CD14-positive monocyte (primary cell): ENCODE data around the gene ZBED1. TPM values are rescaled to one million over a fixed set of nuclear protein-coding genes. Genes with fewer than 3 reads are reported as not detected.
"Not testable (repeated sequence)": the region's sequence is repeated elsewhere in the genome, so short reads cannot be mapped to it uniquely, and the experiment has no call there.

ENCODE experiments used
- DNase-seq, 3 donors: peaks; one replicate each; pipeline ENCODE4 v3.0.0-alpha.2; 2011 to 2022
- H2AFZ ChIP-seq: 2 replicates; pipeline ENCODE4 v1.6.0; 2012; ENCODE audit warnings: mild to moderate bottlenecking, low read depth, low read length, inconsistent platforms; ENCODE audit not compliant: insufficient read depth, poor library complexity, severe bottlenecking
- H3K27ac ChIP-seq, 2 donors: 1 replicate in 1 of 2; 2 replicates in 1 of 2; pipeline ENCODE4 v1.5.1; 2012 to 2013; ENCODE audit warnings: low read length in 2 of 2, control low read depth in 1 of 2, inconsistent platforms in 1 of 2, low read depth in 1 of 2, mild to moderate bottlenecking in 1 of 2
- H3K27me3 ChIP-seq, 2 donors: one replicate each; pipeline versions ENCODE4 v1.6.0 to v1.6.1; 2011 to 2013; ENCODE audit warnings: low read length in 2 of 2; ENCODE audit not compliant: control insufficient read depth in 2 of 2, insufficient read depth in 2 of 2
- H3K36me3 ChIP-seq, 2 donors: replicated peaks in 1 of 2; 1 replicate in 1 of 2; 2 replicates in 1 of 2; pipeline versions ENCODE4 v1.5.1 to v1.6.1; 2012 to 2013; ENCODE audit warnings: low read length in 2 of 2, control low read depth in 1 of 2, inconsistent platforms in 1 of 2, mild to moderate bottlenecking in 1 of 2; ENCODE audit not compliant: insufficient read depth in 2 of 2, control insufficient read depth in 1 of 2
- H3K4me1 ChIP-seq, 2 donors: 1 replicate in 1 of 2; 2 replicates in 1 of 2; pipeline versions ENCODE4 v1.5.1 to v1.6.1; 2012 to 2013; ENCODE audit warnings: low read length in 2 of 2, control low read depth in 1 of 2, inconsistent platforms in 1 of 2, mild to moderate bottlenecking in 1 of 2, moderate library complexity in 1 of 2; ENCODE audit not compliant: insufficient read depth in 2 of 2, control insufficient read depth in 1 of 2
- H3K4me2 ChIP-seq: replicated peaks from 2 replicates; pipeline ENCODE3; 2012; ENCODE audit warnings: low read length, moderate library complexity, mild to moderate bottlenecking; ENCODE audit not compliant: poor library complexity, severe bottlenecking; ENCODE audit errors: extremely low read depth
- H3K4me3 ChIP-seq, 3 experiments: fragments of 200-600 bp in 1 of 3; sonication (generic) in 1 of 3; replicated peaks in 1 of 3; 1 replicate in 2 of 3; 2 replicates in 1 of 3; pipeline ENCODE4 v1.5.1; 2011 to 2013; ENCODE audit warnings: low read length in 3 of 3, mild to moderate bottlenecking in 3 of 3, control low read depth in 2 of 3, low read depth in 2 of 3, inconsistent platforms in 1 of 3, moderate library complexity in 1 of 3
- H3K79me2 ChIP-seq: 2 replicates; pipeline ENCODE4 v1.6.0; 2012; ENCODE audit warnings: mild to moderate bottlenecking, control low read depth, inconsistent platforms, low read length, moderate library complexity; ENCODE audit not compliant: insufficient read depth
- H3K9ac ChIP-seq: 2 replicates; pipeline ENCODE4 v1.6.0; 2017; ENCODE audit warnings: low read length, mild to moderate bottlenecking; ENCODE audit not compliant: insufficient read depth, poor library complexity, severe bottlenecking
- H3K9me3 ChIP-seq, 2 donors: replicated peaks in 1 of 2; 1 replicate in 1 of 2; 2 replicates in 1 of 2; pipeline versions ENCODE4 v1.5.1 to v1.6.1; 2012 to 2013; ENCODE audit warnings: low read length in 2 of 2, control low read depth in 1 of 2; ENCODE audit not compliant: control insufficient read depth in 1 of 2, insufficient read depth in 1 of 2
- H4K20me1 ChIP-seq: 2 replicates; pipeline ENCODE4 v1.6.0; 2012; ENCODE audit warnings: mild to moderate bottlenecking, low read length, control low read depth, moderate library complexity; ENCODE audit not compliant: insufficient read depth
- H3K27ac Mint-ChIP-seq, 7 donors: one replicate each; pipeline ENCODE4 v1.8.0; 2020; ENCODE audit warnings: mild to moderate bottlenecking in 7 of 7, mixed read lengths in 7 of 7, moderate library complexity in 6 of 7, inconsistent platforms in 2 of 7
- H3K27me3 Mint-ChIP-seq, 3 donors: one replicate each; pipeline ENCODE4 v1.8.0; 2021 to 2022; ENCODE audit warnings: low read depth in 3 of 3, mild to moderate bottlenecking in 3 of 3, mixed read lengths in 3 of 3, moderate library complexity in 3 of 3, inconsistent platforms in 1 of 3
- H3K36me3 Mint-ChIP-seq, 2 donors: one replicate each; pipeline ENCODE4 v1.8.0; 2020; ENCODE audit warnings: mixed read lengths in 2 of 2, inconsistent platforms in 1 of 2, mild to moderate bottlenecking in 1 of 2
- H3K4me1 Mint-ChIP-seq: one replicate; pipeline ENCODE4 v1.8.0; 2020; ENCODE audit warnings: mild to moderate bottlenecking, mixed read lengths
- H3K4me3 Mint-ChIP-seq, 2 donors: one replicate each; pipeline ENCODE4 v1.8.0; 2020; ENCODE audit warnings: mild to moderate bottlenecking in 2 of 2, mixed read lengths in 2 of 2, moderate library complexity in 1 of 2
- H3K9me3 Mint-ChIP-seq, 7 donors: one replicate each; pipeline ENCODE4 v1.8.0; 2020 to 2022; ENCODE audit warnings: mixed read lengths in 7 of 7, mild to moderate bottlenecking in 6 of 7, moderate library complexity in 6 of 7, inconsistent platforms in 2 of 7
- WGBS: methylation state at CpG from one replicate; pipeline ENCODE4 v1.1.5; 2013; ENCODE audit warnings: missing lambda C conversion rate; ENCODE audit not compliant: insufficient coverage; 5-methylcytosine and 5-hydroxymethylcytosine counted together
- intact Hi-C, 2 donors: fragments of 100-400 bp; cut with micrococcal nuclease; formaldehyde crosslinking; loops; one replicate each; pipeline versions ENCODE4 v1.15.0 to v1.15.1; 2023
- polyA plus RNA-seq, 3 donors: library from polyadenylated mRNA; depleted of rRNA in 1 of 3; unstranded in 2 of 3; stranded (reverse) in 1 of 3; fragments of 300-500 nt in 2 of 3; fragments of >200 nt in 1 of 3; fragmentation: Illumina TruSeq in 2 of 3; gene quantifications; 1 replicate in 2 of 3; 2 replicates in 1 of 3; pipeline ENCODE4 v1.2.3, GENCODE V29; 2012 to 2021
- TF ChIP-seq, protein P1 (sequence below): fragments of 200-600 bp; IDR thresholded peaks from one replicate; pipeline ENCODE4 v1.8.0; 2022; ENCODE audit warnings: antibody characterized with exemption, mild to moderate bottlenecking

The ZBED1 gene
- polyA plus RNA-seq, 3 donors, result 13.9 to 32.1 (median 23.1) TPM

- no peaks in the 10 kb centered on the region for H3K27me3 ChIP-seq
- Mint-ChIP-seq H3K27ac (peak overlapping the region in 4 of 7 donors; percentile 79 to 94 (median 86)), H3K27me3 (peaks cover 2 to 3% (median 2%) of the 10 kb centered on the region in 3 donors), H3K9me3 (peaks cover 0 to 2% (median 0%) of the 10 kb centered on the region in 7 donors), H3K36me3 (no peaks in the 10 kb centered on the region), H3K4me3 (no peak overlapping the region), H3K4me1 (peaks cover 2% of the 10 kb centered on the region)
- no peaks in the 10 kb centered on the region for H4K20me1 ChIP-seq
- no peaks in the 10 kb centered on the region for H3K79me2 ChIP-seq
- TF ChIP-seq, protein P1, sequence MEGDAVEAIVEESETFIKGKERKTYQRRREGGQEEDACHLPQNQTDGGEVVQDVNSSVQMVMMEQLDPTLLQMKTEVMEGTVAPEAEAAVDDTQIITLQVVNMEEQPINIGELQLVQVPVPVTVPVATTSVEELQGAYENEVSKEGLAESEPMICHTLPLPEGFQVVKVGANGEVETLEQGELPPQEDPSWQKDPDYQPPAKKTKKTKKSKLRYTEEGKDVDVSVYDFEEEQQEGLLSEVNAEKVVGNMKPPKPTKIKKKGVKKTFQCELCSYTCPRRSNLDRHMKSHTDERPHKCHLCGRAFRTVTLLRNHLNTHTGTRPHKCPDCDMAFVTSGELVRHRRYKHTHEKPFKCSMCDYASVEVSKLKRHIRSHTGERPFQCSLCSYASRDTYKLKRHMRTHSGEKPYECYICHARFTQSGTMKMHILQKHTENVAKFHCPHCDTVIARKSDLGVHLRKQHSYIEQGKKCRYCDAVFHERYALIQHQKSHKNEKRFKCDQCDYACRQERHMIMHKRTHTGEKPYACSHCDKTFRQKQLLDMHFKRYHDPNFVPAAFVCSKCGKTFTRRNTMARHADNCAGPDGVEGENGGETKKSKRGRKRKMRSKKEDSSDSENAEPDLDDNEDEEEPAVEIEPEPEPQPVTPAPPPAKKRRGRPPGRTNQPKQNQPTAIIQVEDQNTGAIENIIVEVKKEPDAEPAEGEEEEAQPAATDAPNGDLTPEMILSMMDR, result no peak
- no peaks in the 10 kb centered on the region for H3K9me3 ChIP-seq
- H3K27ac ChIP-seq, result peak overlapping the region; percentile 86 to 91
- H3K4me2 ChIP-seq, result peak overlapping the region; percentile 8
- 0% methylated on average over 6 of the region's 15 CpGs for WGBS
- H3K4me3 ChIP-seq, result no peak overlapping the region
- DNase-seq, result peak; percentile 85 to 99 (median 88)
- H3K4me1 ChIP-seq, result peaks cover 21% of the 10 kb centered on the region in 2 donors
- H3K9ac ChIP-seq, result no peak overlapping the region
- no peaks in the 10 kb centered on the region for H3K36me3 ChIP-seq
- H2AFZ ChIP-seq, result peak overlapping the region; percentile 35
- intact Hi-C loops, result no loop called here
Observed at GRCh38 chrX:2521092-2521926, 20.5 kb upstream of the ZBED1 start.

DNA sequence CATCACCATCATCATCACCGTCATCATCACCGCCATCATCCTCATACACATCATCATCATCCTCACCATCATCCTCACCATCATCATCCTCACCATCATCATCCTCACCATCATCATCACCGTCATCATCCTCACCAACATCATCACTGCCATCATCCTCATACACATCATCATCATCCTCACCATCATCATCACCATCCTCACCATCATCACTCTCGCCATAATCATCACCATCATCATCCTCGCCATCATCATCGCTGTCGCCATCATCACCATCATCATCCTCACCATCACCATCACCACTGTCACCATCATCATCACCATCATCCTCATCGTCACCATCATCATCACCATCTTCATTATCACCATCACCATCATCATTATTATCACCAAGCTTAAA is 19.8 kb upstream of the ZBED1 start:
- Mint-ChIP-seq H3K27me3 (peaks cover 2 to 3% (median 2%) of the 10 kb centered on the region in 3 donors), H3K4me3 (no peak overlapping the region), H3K36me3 (no peaks in the 10 kb centered on the region), H3K9me3 (peaks cover 0 to 1% (median 0%) of the 10 kb centered on the region in 7 donors), H3K27ac (no peak overlapping the region), H3K4me1 (peaks cover 2% of the 10 kb centered on the region)
- Histone ChIP-seq H3K4me3 (no peak overlapping the region), H3K79me2 (no peaks in the 10 kb centered on the region), H3K4me2 (no peak overlapping the region), H3K36me3 (no peaks in the 10 kb centered on the region), H3K27me3 (no peaks in the 10 kb centered on the region), H3K27ac (peak overlapping the region in 1 of 2 donors; percentile 86), H3K9me3 (no peaks in the 10 kb centered on the region), H3K4me1 (peaks cover 21% of the 10 kb centered on the region in 2 donors), H3K9ac (no peak overlapping the region), H2AFZ (no peak overlapping the region), H4K20me1 (no peaks in the 10 kb centered on the region)
- 98% methylated on average over 8 of the region's 8 CpGs for WGBS
- DNase-seq, result peak in 1 of 3 donors; percentile 33
- intact Hi-C loops, result no loop called here
- TF ChIP-seq, protein P1, result no peak

DNA sequence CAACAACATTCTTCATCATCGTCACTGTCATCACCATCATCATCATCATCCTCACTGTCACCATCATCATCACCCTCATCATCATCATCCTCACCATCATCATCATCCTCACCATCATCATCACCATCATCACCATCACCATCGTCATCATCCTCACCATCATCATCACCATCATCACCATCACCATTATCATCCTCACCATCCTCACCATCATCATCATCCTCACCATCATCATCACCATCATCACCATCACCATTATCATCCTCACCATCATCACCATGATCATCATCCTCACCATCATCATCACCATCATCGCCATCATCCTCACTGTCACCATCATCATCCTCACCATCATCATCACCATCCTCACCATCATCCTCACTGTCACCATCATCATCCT is 18.9 kb upstream of the ZBED1 start:
- H3K27me3 ChIP-seq, H3K36me3 Mint-ChIP-seq, H3K27me3 Mint-ChIP-seq, H3K9ac ChIP-seq, H3K27ac ChIP-seq, H3K4me2 ChIP-seq, H3K36me3 ChIP-seq, H3K4me3 Mint-ChIP-seq, H4K20me1 ChIP-seq, H3K27ac Mint-ChIP-seq, H3K9me3 ChIP-seq, DNase-seq, H3K9me3 Mint-ChIP-seq, intact Hi-C loops, H2AFZ ChIP-seq, H3K4me3 ChIP-seq, H3K4me1 Mint-ChIP-seq, H3K79me2 ChIP-seq: not testable (repeated sequence)
- 80% methylated on average over 3 of the region's 3 CpGs for WGBS
- H3K4me1 ChIP-seq, result peaks cover 21% of the 10 kb centered on the region in 2 donors
